NCI-H2107 (cell line): ENCODE measurements around the gene CNNM1.

ENCODE experiments used
- DNase-seq: peaks from one replicate; lab custom pipeline; 2025; lab: John Stamatoyannopoulos, UW

Gene CNNM1

GRCh38 chr10:99337311-99337811 lies 8.2 kb downstream of the CNNM1 start:
- DNase-seq: no peak

DNA sequence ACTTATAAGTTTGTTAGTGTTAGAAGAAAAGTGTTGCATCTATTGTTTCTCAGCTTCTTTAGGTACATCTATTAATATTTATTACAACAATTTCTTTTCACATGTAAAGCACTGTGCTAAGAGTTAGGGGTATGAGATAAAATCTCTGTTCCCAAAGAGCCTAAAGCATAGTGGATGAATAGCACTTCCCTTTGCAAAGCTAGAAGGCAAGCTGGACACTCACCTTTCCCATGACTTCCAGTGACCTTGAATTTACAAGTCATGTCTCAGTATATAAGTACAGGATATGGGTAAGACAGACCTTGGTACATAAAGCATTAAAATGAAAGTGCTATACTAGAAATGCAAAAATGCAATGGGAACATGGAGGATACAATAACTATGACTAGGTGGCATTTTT lies 8.7 kb downstream of the CNNM1 start:
- no peak for DNase-seq

- DNase-seq: no peak
Measured at GRCh38 chr10:99339077-99339476, 9.9 kb downstream of the CNNM1 start.

DNA sequence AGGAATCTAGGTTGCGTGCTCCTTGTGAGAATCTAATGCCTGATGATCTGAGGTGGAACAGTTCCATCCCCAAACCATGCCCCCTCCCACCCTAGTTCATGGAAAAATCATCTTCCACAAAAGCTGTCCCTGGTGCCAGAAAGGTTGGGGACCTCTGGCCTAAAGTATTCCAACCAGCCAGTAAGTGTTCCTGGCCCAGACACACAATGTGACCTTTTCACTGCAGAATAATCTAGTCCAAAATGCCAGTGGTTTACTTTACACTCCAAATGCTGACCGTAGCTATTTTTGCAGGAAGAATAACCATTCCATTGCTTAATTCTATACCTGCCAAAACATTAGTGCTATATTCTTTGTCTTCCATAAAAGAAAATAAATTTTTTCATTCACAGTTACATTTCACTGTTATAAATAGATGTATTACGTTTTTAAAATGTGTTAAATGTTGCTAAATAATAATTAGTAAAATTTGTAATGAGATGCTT lies 10.4 kb downstream of the CNNM1 start:
- no peak for DNase-seq

DNA sequence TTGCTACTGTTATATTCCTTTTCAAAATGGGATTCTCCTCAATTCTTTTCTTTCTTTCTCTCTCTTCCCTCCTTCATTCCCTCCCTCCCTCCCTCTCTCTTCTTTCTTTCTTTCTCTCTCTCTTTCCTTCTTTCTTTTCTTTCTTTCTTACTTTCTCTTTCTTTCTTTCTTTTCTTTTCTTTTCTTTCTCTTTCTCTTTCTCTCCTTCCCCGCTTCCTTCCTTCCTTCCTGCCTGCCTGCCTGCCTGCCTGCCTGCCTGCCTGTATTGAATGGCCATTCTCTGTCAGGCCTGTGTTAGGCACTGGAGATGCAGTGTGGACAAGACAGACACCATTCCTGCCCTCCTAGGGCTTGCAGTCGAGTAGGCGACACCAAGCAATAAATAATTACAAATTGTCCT lies 11.5 kb downstream of the CNNM1 start:
- DNase-seq: no peak

GRCh38 chr10:99341248-99341647 lies 12.1 kb downstream of the CNNM1 start:
- no peak for DNase-seq

- no peak for DNase-seq
Measured at GRCh38 chr10:99341860-99342490, 12.8 kb downstream of the CNNM1 start.

DNA sequence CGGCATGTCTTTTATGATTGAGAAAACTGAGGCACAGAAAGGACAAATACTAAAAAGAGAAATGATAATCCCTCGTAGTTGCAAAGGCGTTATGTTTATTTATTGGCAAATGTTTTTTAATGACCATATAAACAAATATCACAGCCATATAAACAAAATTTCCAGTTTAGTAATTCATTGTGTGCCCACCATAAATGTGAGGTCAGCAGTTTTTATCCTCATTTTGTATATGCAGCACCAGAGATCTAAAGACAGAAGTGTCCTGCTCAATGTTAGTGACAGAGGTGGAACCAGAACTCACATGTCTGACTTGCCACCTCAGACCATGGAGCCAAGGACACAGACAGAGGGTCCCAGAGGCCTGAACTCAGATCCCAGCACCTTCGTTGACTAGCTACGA lies 14.1 kb downstream of the CNNM1 start:
- no peak for DNase-seq

DNA sequence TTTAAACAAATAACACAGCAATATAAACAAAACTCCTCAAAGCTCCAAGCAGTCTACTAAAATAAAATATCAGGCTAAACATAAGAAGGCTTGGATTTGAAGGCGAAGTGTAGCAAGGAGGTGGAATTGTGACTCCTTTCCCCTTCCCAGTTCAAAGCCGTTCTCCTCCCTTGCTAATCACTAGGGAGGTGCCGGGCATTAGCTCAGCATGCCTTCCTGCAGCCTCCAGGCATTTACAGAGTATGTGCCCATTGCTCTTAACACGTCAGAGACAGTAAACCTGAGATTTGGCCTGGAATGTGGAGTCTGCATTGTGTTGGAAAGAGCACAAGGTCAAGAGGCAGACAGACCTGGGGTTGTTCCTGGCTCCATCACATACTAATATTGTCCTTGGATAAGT lies 15.6 kb downstream of the CNNM1 start:
- no peak for DNase-seq

GRCh38 chr10:99345350-99345749 lies 16.2 kb downstream of the CNNM1 start:
- DNase-seq: no peak

GRCh38 chr10:99346247-99346646 lies 17.1 kb downstream of the CNNM1 start:
- no peak for DNase-seq

DNA sequence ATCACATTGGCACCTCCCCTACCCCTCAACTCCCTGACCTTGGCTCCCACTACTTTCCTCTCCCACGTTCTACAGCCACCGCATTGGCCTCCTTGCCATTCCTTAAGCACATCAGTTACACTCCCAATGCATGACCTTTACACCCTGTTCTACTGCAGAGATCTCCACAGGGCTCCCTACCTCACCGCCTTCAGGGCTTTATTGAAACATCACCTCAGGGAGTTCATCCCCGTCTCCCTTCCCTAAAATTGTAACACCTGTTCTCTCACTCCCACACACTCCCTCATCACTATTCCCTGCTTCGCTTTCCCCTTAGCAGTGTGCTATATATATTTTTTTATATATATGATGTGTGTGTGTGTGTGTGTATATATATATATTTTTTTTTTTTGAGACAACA lies 18.5 kb downstream of the CNNM1 start:
- DNase-seq: no peak

DNA sequence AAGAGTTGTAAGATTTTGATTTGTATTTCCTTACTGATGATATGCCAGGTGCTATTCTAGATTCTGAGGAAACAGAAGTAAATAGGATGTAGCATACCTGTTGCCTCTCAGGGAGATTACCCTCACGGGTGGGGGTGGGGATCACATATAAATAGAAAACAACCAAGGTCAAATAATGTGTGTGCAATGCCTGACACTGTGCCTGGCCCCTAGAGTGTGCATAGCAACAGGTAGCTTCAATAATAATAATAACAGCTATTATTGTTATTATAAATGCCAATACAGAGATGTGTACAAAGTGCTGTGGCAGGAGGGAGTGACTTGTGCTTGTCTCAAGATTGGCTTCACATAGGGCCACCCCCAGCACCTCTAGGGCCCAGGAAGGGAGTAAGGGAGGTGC lies 24.0 kb downstream of the CNNM1 start:
- no peak for DNase-seq

DNA sequence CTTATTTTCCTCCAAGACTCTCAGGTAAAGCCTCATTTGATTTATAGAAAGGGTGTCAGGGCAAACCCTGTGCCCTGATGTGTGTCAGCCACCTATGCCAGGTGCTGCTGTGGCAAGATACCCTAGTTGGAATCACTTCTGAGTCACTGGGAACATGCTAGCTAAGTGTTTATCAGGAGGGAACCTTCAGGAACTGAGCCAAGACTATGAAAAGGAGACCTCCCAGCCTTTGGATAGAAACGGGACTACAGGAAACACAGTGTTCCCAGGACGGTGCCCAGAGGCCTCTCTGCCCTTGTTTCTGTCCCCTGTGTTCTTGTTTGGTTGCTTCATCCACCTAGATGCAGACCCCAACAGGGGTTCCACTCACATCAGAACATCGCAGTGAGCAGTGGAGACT lies 28.5 kb downstream of the CNNM1 start:
- DNase-seq: no peak

DNA sequence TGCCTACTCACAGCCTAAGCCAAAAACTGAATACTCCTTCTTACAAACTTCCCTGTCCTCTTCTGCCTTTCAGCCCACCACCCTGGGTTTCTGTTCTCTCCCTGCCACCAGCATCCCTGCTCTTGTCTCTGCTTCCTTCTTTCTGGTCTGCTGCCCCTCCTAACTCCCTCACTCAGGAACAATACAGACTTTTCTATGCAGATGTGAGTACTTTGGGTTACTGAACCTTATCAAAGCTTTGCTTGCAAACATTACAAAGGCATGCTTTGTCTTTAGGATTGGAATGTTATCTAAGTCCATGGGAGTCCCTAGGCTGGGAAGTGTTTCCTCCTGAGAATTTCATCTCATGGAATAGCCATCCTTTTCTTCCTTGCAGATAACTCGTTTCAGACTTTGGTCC lies 28.9 kb downstream of the CNNM1 start:
- no peak for DNase-seq

GRCh38 chr10:99360934-99361333 lies 31.8 kb downstream of the CNNM1 start:
- DNase-seq: no peak

- DNase-seq: no peak
Measured at GRCh38 chr10:99364125-99364524, 35.0 kb downstream of the CNNM1 start.

GRCh38 chr10:99365311-99365710 lies 36.2 kb downstream of the CNNM1 start:
- no peak for DNase-seq

- no peak for DNase-seq
Measured at GRCh38 chr10:99365736-99366135, 36.6 kb downstream of the CNNM1 start.

- DNase-seq: no peak
Measured at GRCh38 chr10:99366666-99367065, 37.5 kb downstream of the CNNM1 start.

GRCh38 chr10:99368646-99369045 lies 39.5 kb downstream of the CNNM1 start:
- no peak for DNase-seq

DNA sequence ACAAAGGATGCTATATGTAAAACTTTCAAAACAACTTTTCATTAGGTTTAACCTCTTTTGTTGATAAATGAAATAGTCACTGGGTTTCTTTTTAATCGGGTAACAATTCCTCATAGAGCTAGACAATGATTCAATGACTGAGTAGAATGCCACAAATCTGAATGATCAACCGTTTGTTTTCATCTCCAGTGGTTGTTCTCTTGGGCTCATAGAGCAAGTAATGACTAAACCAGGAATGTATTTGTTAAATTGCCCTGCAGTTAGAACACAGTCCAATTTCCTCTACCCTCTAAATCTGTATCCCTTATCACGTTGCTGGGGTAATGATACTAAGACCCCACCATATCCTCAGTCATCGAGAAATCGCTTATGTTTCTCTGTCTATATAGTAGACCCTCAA lies 40.0 kb downstream of the CNNM1 start:
- DNase-seq: no peak

DNA sequence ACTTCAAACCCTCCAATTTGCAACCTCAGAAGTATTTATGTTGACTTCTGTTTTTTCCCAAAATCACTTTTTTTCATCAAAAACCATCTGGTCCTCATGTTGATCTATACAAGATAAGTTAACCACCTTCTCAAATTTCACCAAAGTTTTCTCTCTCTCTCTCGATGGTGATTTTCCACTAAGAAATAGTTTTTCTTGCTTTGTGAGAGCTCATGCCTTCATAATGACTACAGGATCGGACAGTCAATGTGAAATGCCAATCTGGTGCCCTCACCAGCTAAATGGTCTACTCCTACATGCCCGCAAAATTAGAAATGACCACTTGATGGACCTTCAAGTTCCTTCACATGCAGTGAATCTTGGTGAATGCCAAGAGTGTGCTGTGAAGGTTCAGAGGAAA lies 40.4 kb downstream of the CNNM1 start:
- no peak for DNase-seq

- DNase-seq: no peak
Measured at GRCh38 chr10:99370993-99371392, 41.8 kb downstream of the CNNM1 start.
